Suprapubic skin (tissue), 4 donors: ENCODE results near the gene AMBP. TPM values are rescaled to one million over a fixed set of nuclear protein-coding genes. Genes with fewer than 3 reads are reported as not detected.
A peak's percentile ranks its signal among the peaks of the same experiment; 100 is the strongest.

Source experiments
- DNase-seq, 2 donors: peaks; one replicate each; pipeline ENCODE4 v3.0.0-alpha.2; 2019; ENCODE audit warnings: low spot score in 2 of 2
- H3K27ac ChIP-seq: fragments of 200-600 bp; sonication (generic); one replicate; pipeline ENCODE4 v1.5.1; 2019
- H3K27me3 ChIP-seq: fragments of 200-600 bp; sonication (generic); one replicate; pipeline ENCODE4 v1.5.1; 2019
- H3K36me3 ChIP-seq: fragments of 200-600 bp; sonication (generic); one replicate; pipeline ENCODE4 v1.5.1; 2019
- H3K4me1 ChIP-seq: fragments of 200-600 bp; sonication (generic); one replicate; pipeline ENCODE4 v1.5.1; 2019
- H3K4me3 ChIP-seq: fragments of 200-600 bp; sonication (generic); one replicate; pipeline ENCODE4 v1.5.1; 2019; ENCODE audit warnings: mild to moderate bottlenecking
- H3K9me3 ChIP-seq: fragments of 200-600 bp; sonication (generic); one replicate; pipeline ENCODE4 v1.5.1; 2019
- CTCF ChIP-seq, 2 donors: fragments of 200-600 bp in 1 of 2; fragments of 450-650 bp in 1 of 2; sonication (generic) in 1 of 2; IDR thresholded peaks; one replicate each; pipeline ENCODE4 v1.5.1; 2016 to 2019; ENCODE audit warnings: antibody characterized with exemption in 2 of 2, mild to moderate bottlenecking in 1 of 2, moderate library complexity in 1 of 2
- EP300 ChIP-seq: sonication (generic); formaldehyde crosslinking; IDR thresholded peaks from one replicate; pipeline ENCODE4 v1.6.1; 2017; ENCODE audit warnings: antibody characterized with exemption
- POLR2A ChIP-seq, 2 donors: fragments of 450-650 bp; IDR thresholded peaks; one replicate each; pipeline ENCODE4 v1.6.1; 2017; ENCODE audit warnings: antibody characterized with exemption in 2 of 2, mild to moderate bottlenecking in 2 of 2, moderate library complexity in 2 of 2
- POLR2AphosphoS5 ChIP-seq, 3 donors: sonication (generic); formaldehyde crosslinking; IDR thresholded peaks; one replicate each; pipeline ENCODE4 v1.6.1; 2017; ENCODE audit warnings: antibody characterized with exemption in 3 of 3
- WGBS: methylation state at CpG from one replicate; pipeline ENCODE4 v1.1.5; 2018; 5-methylcytosine and 5-hydroxymethylcytosine counted together
- total RNA-seq, 4 donors: library from RNA; depleted of rRNA; stranded (reverse); fragments of >200 nt; gene quantifications; one replicate each; pipeline ENCODE4 v1.1.0, GENCODE V29; 2016

AMBP gene
- total RNA-seq, 4 donors from 2014 or later = 3.6 TPM; not detected in 3

DNA sequence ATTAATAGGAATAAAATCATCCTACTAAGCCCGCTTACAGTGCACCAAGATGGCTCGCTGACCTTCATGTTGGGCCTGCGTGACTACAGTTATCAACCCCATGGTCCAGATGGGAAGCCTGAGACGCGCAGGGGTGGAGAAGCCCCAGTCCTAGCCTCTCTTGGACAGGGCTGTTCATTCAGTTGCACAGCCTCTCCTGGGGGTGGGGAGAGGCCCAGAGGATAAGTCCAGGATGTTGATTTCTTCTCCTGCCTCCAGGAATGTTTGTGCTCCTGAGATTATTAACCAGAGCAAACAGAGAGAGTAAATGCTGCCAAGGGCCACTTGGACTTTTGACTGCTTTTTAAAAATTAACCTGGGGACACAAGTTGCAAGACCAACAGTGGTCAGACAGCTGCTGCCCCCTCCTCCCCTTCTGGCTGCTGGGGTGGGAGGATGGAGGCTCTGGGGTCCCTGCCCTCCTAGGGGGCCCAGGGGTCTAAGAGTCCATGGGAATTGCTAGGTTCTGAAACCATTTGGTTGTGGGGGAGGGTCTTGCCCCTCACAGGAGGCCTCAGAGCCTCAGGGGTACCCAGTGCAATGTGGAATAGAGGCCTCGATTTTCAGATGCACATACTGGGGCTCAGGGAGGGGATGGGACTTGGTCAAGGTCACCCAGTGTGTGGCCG is 2.8 kb upstream of the AMBP start:
- Histone ChIP-seq H3K4me3 (no peak overlapping the region), H3K9me3 (no peaks in the 10 kb centered on the region), H3K36me3 (no peaks in the 10 kb centered on the region), H3K27me3 (peaks cover 18% of the 10 kb centered on the region), H3K4me1 (peaks cover 9% of the 10 kb centered on the region), H3K27ac (no peak overlapping the region)
- TF ChIP-seq POLR2AphosphoS5 (IDR thresholded peaks at IDR 0.05) (no peak), EP300 (no peak), CTCF (IDR thresholded peaks at IDR 0.05) (no peak)
- DNase-seq = peak in 1 of 2 donors; percentile 70
- 93% methylated on average over 7 of the region's 7 CpGs for whole genome bisulfite sequencing

DNA sequence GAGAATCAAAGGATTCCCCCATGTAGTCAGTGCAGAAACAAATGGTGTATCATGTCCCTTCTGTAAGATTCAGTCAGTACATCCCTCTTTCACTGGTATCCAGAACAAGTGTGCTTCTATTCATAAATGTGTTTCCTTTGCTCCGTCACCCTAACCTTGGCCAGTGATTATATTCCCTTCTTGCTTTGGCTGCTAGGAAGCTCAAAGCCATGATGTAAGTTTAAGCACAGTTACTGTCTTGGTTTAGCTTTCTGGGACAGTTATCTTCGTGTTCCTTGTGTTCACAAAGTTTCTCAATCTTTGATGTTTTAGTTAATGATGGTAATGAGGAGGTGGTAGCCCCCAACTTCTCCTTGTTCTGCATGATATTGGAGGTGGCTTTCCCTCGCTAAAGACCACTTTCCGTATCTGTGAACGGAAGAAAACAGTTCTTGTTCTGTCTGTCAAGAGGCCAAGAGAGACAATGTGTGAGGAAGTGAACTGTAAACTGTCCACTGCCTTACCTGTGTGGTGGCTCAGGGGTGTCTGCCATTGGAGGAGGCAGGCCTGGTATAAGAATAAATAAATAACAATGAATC is 2.2 kb upstream of the AMBP start:
- Histone ChIP-seq H3K27ac (no peak overlapping the region), H3K27me3 (peaks cover 22% of the 10 kb centered on the region), H3K4me3 (no peak overlapping the region), H3K9me3 (no peaks in the 10 kb centered on the region), H3K4me1 (peaks cover 9% of the 10 kb centered on the region), H3K36me3 (no peaks in the 10 kb centered on the region)
- TF ChIP-seq EP300 = no peak
- TF ChIP-seq POLR2A (IDR thresholded peaks at IDR 0.05) = no peak
- TF ChIP-seq CTCF (IDR thresholded peaks at IDR 0.05) = no peak
- TF ChIP-seq POLR2AphosphoS5 (IDR thresholded peaks at IDR 0.05) = no peak
- DNase-seq = no peak
- 94% methylated on average over 5 of the region's 5 CpGs for WGBS

DNA sequence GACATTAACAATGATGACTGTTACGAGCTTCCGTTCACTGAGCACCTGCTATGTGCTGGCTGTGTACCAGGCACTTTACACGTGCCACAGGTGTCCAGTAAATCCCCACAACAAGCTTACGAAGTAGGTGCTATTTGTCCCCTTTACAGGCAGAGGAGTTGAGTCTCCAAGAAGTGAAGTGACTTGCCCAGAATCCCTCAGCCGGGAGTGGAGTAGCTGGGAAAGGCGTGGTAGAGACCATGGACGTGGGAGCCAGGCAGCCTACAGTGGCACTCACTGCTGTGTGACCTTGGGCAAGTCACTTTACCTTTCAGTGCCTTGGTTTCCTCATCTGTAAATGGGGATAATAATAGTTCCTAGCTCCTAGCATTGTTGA is 669 bp upstream of the AMBP start:
- no peak overlapping the region for H3K27ac ChIP-seq

GRCh38 chr9:114077162-114077837 is 800 bp downstream of the AMBP start:
- no peaks in the 10 kb centered on the region for H3K9me3 ChIP-seq
- peaks cover 4% of the 10 kb centered on the region for H3K4me1 ChIP-seq
- TF ChIP-seq POLR2A (IDR thresholded peaks at IDR 0.05) (no peak), CTCF (IDR thresholded peaks at IDR 0.05) (no peak)
- H3K36me3 ChIP-seq = no peaks in the 10 kb centered on the region
- WGBS = 80% methylated on average over 6 of the region's 7 CpGs
- H3K4me3 ChIP-seq = no peak overlapping the region
- H3K27ac ChIP-seq = no peak overlapping the region
- H3K27me3 ChIP-seq = peaks cover 22% of the 10 kb centered on the region
- peak in 1 of 2 donors; percentile 33 for DNase-seq

More for the DNA sequence above, 669 bp upstream of the AMBP start:
- Histone ChIP-seq H3K27me3 (peaks cover 22% of the 10 kb centered on the region), H3K9me3 (no peaks in the 10 kb centered on the region), H3K4me3 (no peak overlapping the region), H3K4me1 (peaks cover 9% of the 10 kb centered on the region), H3K36me3 (no peaks in the 10 kb centered on the region)
- no peak for TF ChIP-seq CTCF (IDR thresholded peaks at IDR 0.05)
- no peak for TF ChIP-seq POLR2A (IDR thresholded peaks at IDR 0.05)
- no peak for TF ChIP-seq POLR2AphosphoS5 (IDR thresholded peaks at IDR 0.05)
- no peak for TF ChIP-seq EP300
- no peak for DNase-seq
- WGBS = 72% methylated on average over 7 of the region's 7 CpGs
